ENCODE results near the gene SLC25A40. TPM values are rescaled to one million over a fixed set of nuclear protein-coding genes. Genes with fewer than 3 reads are reported as not detected.

Gene SLC25A40
- total and polyA plus RNA-seq, 7 donors, result 9.6 to 46.8 (median 17.4) TPM

GRCh38 chr7:87797395-87797794 is 78.8 kb downstream of the SLC25A40 start:
- TF ChIP-seq EP300 (IDR thresholded peaks at IDR 0.05) (no peak), CTCF (IDR thresholded peaks at IDR 0.05) (no peak), POLR2A (IDR thresholded peaks at IDR 0.05) (no peak), POLR2AphosphoS5 (IDR thresholded peaks at IDR 0.05) (no peak)
- Histone ChIP-seq H3K36me3 (no peaks in the 10 kb centered on the region), H3K4me1 (no peaks in the 10 kb centered on the region), H3K9me3 (peaks cover 0 to 3% (median 0%) of the 10 kb centered on the region in 4 donors), H3K4me3 (no peak overlapping the region), H3K27ac (no peak overlapping the region), H3K27me3 (no peaks in the 10 kb centered on the region)
- DNase-seq, result no peak
- 55 to 62% methylated on average over 1 of the region's 1 CpG for WGBS, 2 donors
- intact Hi-C loops (cut with DNase I), result loop anchor here (5.0 kb wide), 1 partner anchor 90 kb away; no protein-coding TSS in a partner anchor

GRCh38 chr7:87785368-87785995 is 90.7 kb downstream of the SLC25A40 start:
- intact Hi-C loops (cut with DNase I), result no loop called here
- Histone ChIP-seq H3K27me3 (no peaks in the 10 kb centered on the region), H3K4me3 (no peak overlapping the region), H3K9me3 (no peaks in the 10 kb centered on the region), H3K27ac (no peak overlapping the region), H3K36me3 (no peaks in the 10 kb centered on the region), H3K4me1 (no peaks in the 10 kb centered on the region)
- TF ChIP-seq POLR2A (IDR thresholded peaks at IDR 0.05) (no peak), POLR2AphosphoS5 (IDR thresholded peaks at IDR 0.05) (no peak), EP300 (IDR thresholded peaks at IDR 0.05) (no peak), CTCF (IDR thresholded peaks at IDR 0.05) (no peak)
- no peak for DNase-seq
- WGBS, 2 donors, result 81 to 90% methylated on average over 4 of the region's 4 CpGs

GRCh38 chr7:87784424-87784823 is 91.7 kb downstream of the SLC25A40 start:
- H3K27me3 ChIP-seq, result no peaks in the 10 kb centered on the region
- TF ChIP-seq CTCF (IDR thresholded peaks at IDR 0.05) (no peak), POLR2A (IDR thresholded peaks at IDR 0.05) (no peak), EP300 (IDR thresholded peaks at IDR 0.05) (no peak), POLR2AphosphoS5 (IDR thresholded peaks at IDR 0.05) (no peak)
- H3K36me3 ChIP-seq, result no peaks in the 10 kb centered on the region
- H3K27ac ChIP-seq, result no peak overlapping the region
- H3K4me1 ChIP-seq, result no peaks in the 10 kb centered on the region
- intact Hi-C loops (cut with DNase I), result no loop called here
- H3K4me3 ChIP-seq, result no peak overlapping the region
- no peaks in the 10 kb centered on the region for H3K9me3 ChIP-seq
- no peak for DNase-seq

Other genes starting within 250 kb of the SLC25A40 start
- 1 to 10 TPM; 1.2 to 3.2 (median 2.7) TPM for gene RUNDC3B, start 248.0 kb downstream of the SLC25A40 start, total RNA-seq
- 1 to 10 TPM; 2.0 to 5.5 (median 5.4) TPM for gene RUNDC3B, start 248.0 kb downstream of the SLC25A40 start, polyA plus RNA-seq
- 1 to 10 TPM; 2.3 to 6.4 (median 3.0) TPM for gene DBF4, start 133 bp upstream of the SLC25A40 start, total RNA-seq
- 10 to 100 TPM in 2 of 3 donors, 1 to 10 TPM in 1; 5.4 to 13.7 (median 12.5) TPM for gene DBF4, start 133 bp upstream of the SLC25A40 start, polyA plus RNA-seq
- gene ADAM22, start 57.9 kb upstream of the SLC25A40 start, total RNA-seq, result 1 to 10 TPM; 1.4 to 3.5 (median 1.9) TPM
- gene ADAM22, start 57.9 kb upstream of the SLC25A40 start, polyA plus RNA-seq, result 1 to 10 TPM in 1 of 3 donors, under 1 TPM in 2; under 0.01 to 1.0 (median 0.23) TPM

Data from sigmoid colon (tissue), 7 donors.